Cortex of kidney (tissue), 1 donor: ENCODE data around the gene KLHL14.
"Not testable (repeated sequence)": the region's sequence is repeated elsewhere in the genome, so short reads cannot be mapped to it uniquely, and the experiment has no call there.

ENCODE experiments used
- DNase-seq: peaks from one replicate; lab custom pipeline; 2025; lab: John Stamatoyannopoulos, UW

The KLHL14 gene

DNA sequence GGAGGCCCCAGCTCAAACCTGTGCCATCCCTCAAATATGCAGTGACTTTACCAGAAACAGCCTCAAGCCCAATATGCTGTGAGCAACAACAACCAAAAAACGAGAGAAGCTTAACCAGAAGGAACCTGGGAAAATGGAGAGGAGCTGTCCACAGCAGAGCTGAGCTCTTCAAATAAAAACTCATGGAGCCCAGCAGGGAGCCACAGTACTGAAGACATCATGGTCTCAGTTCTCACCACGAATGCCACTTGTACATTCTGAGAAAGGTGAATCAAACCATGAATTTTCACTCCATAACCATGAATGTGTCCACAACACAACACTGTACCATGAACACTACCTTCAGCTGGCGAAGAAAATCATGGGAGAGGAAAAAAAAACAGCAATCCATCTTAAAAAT is 50.5 kb downstream of the KLHL14 start:
- no peak for DNase-seq

DNA sequence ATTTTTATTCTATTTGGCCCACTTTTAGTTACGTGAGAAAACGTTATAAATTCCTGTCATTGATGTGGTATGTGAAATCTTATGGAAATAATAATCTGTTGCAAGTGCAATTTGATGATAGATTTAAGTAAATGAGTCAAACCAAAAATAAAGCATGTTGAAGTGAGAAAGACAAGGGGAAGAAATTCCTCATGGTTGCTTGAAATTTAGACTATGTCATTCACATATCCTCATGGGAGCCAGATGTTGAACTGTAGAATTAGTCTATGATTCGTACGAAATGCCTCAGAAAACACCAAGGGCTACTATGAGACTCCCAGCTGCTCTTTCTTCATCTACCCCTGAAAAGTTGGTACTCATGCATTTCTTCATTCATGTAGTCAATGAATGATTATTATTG is 55.7 kb downstream of the KLHL14 start:
- DNase-seq = no peak

DNA sequence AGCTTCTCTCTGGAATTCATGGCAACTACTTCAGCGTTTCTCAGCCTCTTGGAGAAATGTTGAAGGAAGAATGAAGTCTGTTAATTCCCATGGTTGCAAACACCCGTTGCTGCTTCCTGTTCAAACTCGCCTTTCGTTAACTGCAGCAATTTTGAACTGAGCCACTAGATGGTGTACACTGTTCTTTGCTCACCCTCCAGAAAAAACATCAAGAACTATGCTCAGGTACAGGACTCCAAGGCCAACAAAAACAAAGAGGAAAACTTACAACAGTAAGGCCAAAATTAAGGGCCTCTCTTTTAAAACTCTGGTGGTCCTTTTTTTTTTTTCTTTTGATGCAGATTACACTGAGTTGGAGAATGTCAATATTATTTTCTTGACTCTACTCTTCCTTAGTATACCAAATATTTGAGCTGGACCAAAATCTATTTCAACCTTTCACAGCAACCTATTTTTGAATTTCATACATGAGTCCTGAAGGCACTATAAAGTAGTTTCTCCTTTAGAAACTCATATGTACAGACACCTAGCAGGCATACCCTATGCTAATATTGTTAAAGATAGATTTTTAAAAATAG is 58.2 kb downstream of the KLHL14 start:
- no peak for DNase-seq

DNA sequence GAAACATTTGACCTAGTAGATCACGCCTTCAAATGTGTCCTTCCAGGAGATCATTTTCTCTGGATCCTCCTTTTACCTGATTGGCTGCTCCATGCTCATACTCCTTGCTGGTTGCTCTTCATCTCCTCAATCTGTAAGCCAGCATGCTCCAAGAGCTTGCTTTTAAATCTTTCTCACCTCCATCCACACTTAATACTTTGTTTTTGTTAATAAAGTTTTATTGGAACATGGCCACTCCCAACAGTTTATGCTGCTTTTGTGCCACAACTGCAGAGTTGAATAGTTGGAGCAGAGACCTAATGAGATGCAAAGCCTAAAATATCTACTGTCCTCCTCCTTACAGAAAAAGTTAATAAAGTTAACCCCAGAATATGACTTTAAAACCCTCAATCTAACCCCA is 60.0 kb downstream of the KLHL14 start:
- DNase-seq = no peak

DNA sequence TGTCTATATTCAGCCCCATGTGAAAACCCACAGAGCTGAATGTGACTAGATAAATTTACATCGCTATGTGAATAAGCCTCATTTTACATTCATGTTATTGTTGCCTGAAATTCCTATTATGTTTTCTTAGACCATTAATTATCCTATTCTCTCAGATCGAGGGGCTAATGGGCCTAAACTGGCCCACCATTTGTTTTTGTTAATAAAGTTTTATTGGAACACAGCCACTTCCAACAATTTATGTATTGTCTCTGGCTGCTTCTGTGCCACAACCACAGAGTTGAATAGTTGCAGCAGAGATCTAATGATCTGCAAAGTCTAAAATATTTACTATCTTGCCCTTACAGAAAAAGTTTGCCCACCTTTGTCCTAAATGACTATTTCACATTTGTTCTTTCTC is 61.0 kb downstream of the KLHL14 start:
- no peak for DNase-seq

DNA sequence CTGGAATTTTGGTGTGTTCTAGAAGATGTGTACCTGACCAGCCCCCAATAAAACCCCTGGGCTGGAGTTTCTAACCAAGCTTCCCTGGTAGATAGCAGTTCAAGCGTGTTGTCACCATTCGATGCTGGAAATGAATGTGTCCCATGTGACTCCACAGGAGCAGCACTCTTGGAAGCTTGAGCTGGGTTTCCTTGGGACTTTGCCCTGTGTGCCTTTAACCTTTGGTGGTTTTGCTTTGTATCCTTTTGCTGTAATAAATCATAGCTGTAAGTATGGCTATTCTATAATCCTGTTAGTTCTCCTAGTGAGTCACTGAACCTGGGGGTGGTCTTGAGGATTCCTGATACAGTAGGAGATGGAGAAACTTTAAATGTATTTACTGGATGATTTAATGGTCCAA is 65.2 kb downstream of the KLHL14 start:
- DNase-seq = no peak

DNA sequence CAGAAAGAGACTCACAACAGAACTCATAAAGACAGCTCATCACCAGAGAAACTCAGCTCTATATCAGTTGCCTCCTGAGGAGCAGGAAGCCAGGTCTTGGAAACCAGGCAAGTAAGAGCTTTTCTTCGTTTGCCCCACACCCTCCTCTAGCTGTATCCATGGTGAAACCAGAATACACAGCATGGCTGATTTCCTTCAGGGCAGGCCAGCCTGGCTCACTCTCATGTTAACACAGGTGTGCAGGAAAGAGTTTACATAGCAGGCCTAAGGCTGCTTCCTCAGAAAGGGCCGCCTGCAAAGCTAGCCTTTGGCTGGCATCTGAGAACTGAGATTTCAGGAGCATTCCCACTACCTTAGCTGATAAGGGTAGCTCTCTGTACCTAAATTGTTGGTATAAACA is 65.7 kb downstream of the KLHL14 start:
- DNase-seq = no peak

DNA sequence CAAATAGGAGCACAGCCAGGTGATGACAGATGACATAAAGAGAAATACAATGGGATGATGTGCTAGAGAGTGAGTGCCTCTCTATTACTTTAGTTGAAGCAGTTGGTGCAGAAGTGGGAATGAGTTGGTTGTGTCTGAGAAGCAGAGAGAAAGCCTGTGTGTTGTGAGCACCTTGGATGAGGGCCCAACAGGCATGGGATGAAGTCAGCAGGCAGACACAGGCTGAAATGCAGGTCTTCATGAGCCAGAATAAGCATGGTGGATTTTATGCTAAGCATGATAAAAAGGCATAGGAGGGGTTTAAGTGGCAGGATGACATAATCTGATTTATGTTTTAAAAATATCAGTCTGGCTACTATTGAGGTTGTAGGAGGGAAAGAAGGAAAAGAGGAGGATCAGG is 71.5 kb downstream of the KLHL14 start:
- no peak for DNase-seq

DNA sequence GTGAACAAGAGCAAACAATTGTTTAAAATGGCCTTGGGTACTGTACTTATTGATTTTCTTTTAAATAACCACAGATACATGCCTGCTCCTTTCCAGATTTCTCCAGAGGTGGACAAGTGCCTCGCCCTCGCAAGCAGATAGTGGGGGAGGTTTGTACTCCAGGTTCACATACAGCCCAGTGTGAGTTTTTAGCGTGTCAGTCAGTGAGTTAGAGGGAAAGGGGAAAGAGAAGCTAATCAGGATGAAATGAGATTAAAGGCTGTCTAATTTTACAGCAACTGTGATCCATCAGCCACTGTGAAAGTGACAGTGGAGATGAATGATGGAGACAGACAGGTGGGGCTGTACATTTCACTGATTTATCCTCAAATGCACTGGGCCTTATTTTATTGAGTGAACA is 74.7 kb downstream of the KLHL14 start:
- DNase-seq = no peak

DNA sequence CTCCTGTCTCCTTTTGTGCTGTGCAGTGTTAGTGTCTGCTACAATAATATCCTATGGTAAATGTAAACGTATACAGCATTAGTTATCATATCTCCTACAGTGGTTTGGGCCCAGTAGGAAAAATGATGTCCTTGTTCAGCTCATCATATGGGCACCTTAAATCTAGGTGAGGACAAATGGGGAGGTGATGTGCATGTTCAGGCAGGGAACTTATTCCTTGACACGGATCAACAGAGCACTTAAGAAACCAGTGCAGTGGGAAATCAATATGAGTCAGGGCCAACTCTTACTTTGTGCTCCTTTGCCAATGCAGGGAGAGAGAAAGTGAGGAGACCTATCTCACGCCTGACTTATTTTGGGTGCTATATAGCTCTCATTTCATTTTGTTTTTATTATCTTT is 76.4 kb downstream of the KLHL14 start:
- no peak for DNase-seq

DNA sequence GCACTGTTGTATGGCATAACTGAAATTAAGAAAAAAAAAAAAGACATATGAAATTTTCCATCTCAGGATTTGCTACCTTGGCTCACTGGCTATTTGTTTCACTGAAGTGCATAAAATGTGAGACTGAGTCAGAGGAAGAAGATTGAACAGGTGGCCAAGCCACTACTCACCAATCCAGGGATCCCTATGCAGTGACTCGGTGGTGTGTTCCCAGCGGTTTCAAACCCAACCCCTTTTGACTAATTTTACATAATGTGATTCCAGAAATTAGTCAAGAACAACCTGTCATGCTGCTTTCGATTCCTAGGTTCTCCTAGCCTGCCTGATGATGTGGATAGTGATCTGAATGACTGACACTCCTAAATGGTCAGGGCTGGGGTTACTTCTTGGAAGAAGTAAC is 77.3 kb downstream of the KLHL14 start:
- DNase-seq = no peak

DNA sequence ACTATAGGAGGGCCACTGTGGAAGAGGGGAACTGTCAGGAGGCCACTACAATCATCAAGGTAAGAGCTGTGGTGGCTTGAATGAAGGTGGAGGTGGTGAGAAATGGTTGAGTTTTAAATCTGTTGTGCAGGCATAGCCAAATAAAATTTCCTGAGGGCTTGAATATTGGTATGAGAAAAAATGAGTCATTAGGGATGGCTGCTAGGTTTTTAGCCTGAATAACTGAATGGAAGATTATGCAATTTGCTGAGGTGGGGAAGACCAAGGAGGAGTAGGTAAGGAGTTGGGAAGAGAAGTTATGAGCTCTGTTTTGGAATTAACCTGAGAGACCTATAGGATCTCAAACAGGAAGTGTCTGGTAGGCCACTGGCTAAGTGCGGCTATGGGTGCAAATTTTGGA is 84.0 kb downstream of the KLHL14 start:
- no peak for DNase-seq

DNA sequence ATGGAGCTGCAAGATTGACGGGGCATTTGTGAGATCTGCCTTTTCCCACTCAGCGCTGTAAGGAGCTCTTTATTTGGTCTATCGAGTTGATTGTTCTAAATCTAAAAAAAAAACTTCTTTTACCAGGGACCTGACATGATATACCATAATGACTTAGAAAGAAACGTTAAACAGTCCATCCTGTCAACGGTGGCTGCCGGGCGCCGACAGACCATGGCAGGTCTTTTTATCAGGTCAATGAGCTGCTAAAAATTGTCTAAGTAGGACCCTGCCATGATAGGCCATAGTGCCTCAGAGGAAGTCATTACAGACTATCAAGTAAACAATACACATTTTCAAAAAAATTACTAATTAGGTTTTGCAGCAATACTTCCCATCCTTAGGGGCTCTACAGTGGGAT is 87.9 kb downstream of the KLHL14 start:
- no peak for DNase-seq

DNA sequence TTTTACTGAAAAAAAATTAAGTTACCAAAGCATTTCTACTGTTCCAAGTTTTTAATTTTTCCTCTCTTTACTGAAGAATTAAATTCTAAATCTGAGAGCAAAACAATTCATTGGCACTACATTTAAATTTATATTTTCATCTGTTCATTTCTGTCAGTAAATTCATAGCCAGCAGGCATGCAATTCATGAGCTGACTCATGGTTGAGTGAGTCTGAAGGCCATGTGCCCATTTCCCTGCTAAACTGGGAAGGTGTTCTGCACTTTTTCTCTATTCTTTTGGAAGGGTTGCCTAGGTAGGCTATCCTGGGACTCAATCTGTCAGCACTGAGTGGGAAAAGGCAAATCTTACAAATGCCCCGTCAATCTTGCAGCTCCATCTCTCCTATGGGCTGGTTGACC is 88.7 kb downstream of the KLHL14 start:
- DNase-seq = no peak

DNA sequence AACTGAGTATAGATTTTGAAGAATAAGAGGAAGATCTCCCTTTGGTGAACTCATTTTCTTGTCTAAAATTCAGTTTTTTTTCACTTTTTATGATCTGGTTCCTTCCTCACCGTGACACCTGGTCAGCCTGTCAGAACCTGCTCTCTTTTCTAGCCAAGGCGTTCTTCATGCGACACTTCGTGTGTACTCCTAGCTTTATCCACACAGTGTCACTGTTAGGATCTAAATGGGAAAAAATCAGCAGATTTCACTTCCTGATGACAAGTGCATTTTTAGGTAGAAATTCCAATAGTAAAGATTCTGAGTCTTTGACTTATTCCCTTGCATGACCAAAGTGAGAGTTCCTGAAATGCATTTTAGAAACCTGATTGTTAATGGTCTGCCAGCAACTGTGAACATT is 89.8 kb downstream of the KLHL14 start:
- no peak for DNase-seq

DNA sequence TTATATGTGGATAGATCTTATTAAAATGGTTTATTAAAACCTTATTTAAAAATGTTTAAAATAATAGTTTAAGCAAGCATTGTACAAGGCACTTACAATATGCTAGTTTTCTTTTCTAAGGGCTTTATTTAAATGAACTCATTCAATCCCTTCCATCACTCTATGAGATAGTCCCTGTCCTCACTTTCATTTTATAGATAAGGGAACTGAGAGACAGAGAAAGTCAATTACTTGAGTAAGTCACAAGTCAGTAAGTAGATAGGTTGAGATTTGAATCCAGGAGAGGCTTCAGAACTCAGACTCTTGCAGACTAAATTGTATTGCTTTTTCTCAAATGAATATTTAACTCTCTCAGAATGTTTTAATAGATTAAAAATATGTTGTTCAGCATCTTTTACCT is 95.2 kb downstream of the KLHL14 start:
- DNase-seq = no peak

DNA sequence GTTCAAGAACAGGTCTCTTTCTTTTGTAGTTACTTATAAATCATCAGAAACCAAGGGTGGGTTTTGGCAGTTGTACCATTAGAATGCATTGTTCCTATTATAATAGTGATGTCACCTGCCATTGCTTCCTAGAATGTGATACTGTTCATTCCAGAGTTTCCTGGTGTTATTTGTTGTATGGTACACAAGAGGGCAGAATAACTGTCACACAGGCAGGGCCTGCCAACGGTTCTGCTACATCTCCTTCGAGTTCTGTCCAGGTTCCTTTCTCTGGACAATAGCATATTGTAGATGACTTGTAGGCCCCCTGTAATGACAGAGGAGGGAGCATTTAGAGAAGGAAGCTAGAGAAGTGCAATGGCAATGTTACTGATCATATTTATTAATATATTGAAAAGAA is 98.3 kb downstream of the KLHL14 start:
- DNase-seq = no peak

DNA sequence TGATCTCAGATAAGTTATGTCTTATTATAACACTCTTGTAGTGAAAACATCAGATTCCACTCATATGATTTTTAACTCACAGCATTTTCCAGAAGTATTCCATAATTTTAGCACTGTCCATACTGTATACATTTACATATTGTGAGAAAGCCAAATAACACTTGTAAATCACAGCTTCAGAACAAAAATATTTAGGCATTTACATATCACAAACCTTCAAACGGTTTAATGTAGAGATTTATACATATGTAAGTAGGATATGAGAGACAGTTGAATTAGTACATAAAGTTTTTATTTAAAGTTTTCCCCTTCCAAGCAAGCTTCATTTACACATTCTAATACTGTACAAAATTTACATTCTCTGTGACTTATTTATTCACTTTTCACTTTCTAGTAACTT is 100.4 kb downstream of the KLHL14 start:
- DNase-seq = no peak

DNA sequence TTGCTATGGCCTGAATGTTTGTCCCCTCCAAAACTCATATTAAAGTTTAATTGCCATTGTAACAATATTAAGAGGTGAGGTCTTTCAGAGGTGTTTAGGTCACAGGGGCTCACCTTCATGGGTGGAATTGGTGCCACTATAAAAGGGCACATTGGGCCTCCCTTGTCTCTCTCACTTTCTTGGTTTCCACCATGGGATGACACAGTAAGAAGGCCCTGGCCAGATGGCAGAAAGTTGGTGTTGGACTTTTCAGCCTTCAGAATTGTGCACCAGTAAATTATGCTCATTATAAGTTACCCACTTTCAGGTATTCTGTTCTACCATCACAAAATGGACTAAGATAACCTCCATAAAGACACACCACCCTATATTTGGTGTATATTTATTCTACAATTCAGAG is 102.1 kb downstream of the KLHL14 start:
- DNase-seq = no peak

DNA sequence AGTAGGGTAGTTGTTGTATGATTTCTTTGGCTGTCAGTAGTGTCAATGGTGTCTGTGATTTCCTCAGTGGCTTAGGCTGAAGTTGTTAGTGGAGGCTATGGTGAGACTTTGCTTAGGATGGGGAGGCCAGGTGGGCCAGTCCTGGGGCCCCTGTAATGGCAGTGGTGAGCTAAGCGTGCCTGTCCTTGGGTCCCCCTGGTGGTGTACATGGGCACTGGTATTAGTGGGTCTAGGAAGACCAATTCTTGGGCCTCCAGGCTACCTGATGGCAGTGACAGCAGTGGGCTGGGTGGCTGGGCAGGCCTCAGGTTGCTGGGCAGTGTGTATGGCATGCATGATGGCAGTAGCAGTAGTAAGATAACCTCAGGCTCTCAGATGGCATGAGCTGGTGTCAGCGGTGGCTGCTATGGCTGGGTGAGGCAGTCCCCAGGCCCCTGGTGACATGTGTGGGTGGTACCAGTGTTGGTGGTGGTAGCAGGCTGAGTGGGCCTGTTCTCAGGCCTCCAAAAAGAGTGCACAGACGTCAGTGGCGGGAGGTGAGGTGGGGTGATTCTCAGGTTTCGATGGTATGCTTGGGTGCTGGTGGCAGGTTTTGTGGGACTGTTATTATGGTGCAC is 103.2 kb downstream of the KLHL14 start:
- no peak for DNase-seq

DNA sequence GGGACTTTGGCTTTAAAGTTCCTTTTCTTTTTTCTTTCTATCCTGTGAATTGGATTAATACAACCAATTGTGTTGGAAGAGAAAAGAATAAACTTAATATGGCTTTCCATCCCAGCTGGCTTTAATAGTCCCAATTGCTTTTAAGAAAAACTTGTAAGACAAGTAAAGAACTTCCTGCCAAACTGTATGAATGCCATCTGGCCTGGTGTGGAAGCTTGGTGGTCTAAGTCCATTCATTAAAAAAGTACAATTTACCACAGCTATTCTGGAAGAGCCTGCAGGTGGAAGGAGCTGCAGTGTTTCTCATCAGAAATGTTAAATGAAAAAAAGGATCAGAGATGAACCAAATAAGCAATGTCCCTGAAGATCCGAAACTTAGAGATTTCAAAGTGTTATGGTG is 103.9 kb downstream of the KLHL14 start:
- DNase-seq = no peak

DNA sequence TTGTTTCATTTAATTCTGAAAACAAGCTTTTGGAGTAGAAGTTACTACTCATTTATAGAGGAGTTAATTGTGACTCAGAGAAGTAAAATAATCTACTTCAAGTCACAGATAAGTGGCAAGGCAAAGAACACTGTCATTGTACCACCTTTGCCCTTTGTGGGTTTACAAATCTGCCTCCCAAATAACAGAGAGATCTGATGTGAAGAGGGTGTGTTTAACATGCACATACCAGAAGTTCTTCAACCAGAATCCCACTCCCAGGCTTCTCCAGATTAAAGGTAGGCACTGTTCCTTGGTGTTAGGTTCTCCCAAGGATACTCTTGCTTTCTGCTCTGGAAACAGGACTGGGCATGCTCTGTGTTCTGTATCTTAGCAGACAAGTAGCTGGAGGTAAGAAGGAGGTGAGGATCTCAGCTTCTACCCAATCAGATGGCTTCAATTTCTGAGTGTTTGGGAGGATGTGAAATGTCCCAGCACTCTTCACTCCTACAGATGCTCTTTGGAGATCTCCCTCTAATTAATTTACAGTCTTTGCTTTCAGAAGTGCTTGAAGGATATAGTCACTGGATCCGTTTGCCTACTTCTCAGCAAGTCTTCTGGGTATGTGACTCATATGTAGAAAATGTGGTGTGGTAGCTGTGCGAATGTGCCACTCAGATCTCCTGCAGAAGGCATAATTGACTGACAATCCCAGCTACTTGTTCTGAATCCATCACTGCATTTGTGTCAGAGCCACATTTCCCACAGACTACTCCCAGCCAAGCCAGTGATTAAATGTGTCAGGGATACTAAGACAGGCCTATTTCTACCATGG is 111.1 kb downstream of the KLHL14 start:
- DNase-seq = no peak

DNA sequence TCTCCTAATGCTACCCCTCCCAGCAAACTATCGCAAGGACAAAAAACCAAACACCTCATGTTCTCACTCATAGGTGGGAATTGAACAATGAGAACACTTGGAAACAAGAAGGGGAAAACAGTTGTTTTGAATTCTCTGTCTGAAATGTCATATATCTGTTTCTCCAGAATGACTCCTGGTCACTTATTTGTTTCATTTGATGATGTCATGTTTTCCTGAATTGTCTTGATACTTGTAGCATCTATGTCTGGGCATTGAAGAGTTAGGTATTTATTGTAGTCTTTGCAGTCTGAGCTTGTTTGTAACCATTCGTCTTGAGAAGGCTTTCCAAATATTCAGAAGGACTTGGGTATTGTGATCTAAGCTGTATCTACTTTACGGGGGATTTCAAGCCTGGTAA is 118.3 kb downstream of the KLHL14 start:
- DNase-seq = not testable (repeated sequence)

DNA sequence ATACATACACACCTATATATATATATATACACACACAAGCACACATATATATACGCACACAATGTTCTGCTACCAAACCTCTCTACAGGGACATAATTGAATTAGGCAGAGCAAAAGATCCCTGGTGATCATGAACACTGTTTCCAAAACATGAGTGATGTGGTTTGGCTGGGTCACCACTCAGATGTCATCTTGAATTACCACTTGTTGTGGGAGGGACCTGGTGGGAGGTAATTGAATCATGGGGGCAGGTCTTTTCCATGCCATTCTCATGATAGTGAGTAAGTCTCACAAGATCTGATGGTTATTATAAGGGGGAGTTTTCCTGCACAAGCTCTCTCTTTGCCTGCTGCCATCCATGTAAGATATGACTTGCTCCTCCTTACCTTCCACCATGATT is 135.2 kb downstream of the KLHL14 start:
- not testable (repeated sequence) for DNase-seq
